GM12875 (cell line): ENCODE measurements around the gene EIF2D.
A peak's percentile ranks its signal among the peaks of the same experiment; 100 is the strongest.
"Not testable (repeated sequence)": the region's sequence is repeated elsewhere in the genome, so short reads cannot be mapped to it uniquely, and the experiment has no call there.

Experiments used
- H3K4me3 ChIP-seq: one replicate; pipeline ENCODE4 v1.5.1; 2011; ENCODE audit warnings: low read depth, low read length, control low read depth
- CTCF ChIP-seq: IDR thresholded peaks from 2 replicates; pipeline ENCODE4 v1.5.1; 2011; ENCODE audit warnings: low read depth, mild to moderate bottlenecking, control low read depth, inconsistent platforms, low read length, moderate library complexity, borderline replicate concordance; ENCODE audit not compliant: insufficient read depth

EIF2D gene

GRCh38 chr1:206586501-206587445, 25.5 kb downstream of the EIF2D start:
- H3K4me3 ChIP-seq = no peak overlapping the region
- no peak for TF ChIP-seq CTCF

GRCh38 chr1:206584683-206585082, 27.6 kb downstream of the EIF2D start:
- H3K4me3 ChIP-seq = no peak overlapping the region
- TF ChIP-seq CTCF = no peak

- TF ChIP-seq CTCF = peak; percentile 86
- H3K4me3 ChIP-seq = no peak overlapping the region
These were observed 28.3 kb downstream of the EIF2D start for GRCh38 chr1:206583707-206584648.

GRCh38 chr1:206582971-206583706, 29.1 kb downstream of the EIF2D start:
- no peak overlapping the region for H3K4me3 ChIP-seq
- no peak for TF ChIP-seq CTCF

- no peak for TF ChIP-seq CTCF
These were observed 29.7 kb downstream of the EIF2D start for GRCh38 chr1:206582537-206582936.

GRCh38 chr1:206581571-206581981, 30.7 kb downstream of the EIF2D start:
- TF ChIP-seq CTCF = no peak

More at GRCh38 chr1:206582537-206582936, 29.7 kb downstream of the EIF2D start:
- H3K4me3 ChIP-seq = no peak overlapping the region

GRCh38 chr1:206581114-206581497, 31.2 kb downstream of the EIF2D start:
- not testable (repeated sequence) for H3K4me3 ChIP-seq

More at GRCh38 chr1:206581571-206581981, 30.7 kb downstream of the EIF2D start:
- H3K4me3 ChIP-seq = no peak overlapping the region
